IMR-90 (cell line): ENCODE results near the gene SLC22A15. TPM values are rescaled to one million over a fixed set of nuclear protein-coding genes. Genes with fewer than 3 reads are reported as not detected.

Experiments
- polyA plus RNA-seq, 3 experiments: library from polyadenylated mRNA; depleted of rRNA; stranded (reverse); fragments of >200 nt; gene quantifications; 2 replicates each; pipeline ENCODE4 v1.2.3, GENCODE V29; 2012; ENCODE audit warnings: low replicate concordance in 1 of 3
- total RNA-seq: library from RNA; depleted of rRNA; stranded (reverse); fragments of >200 nt; gene quantifications from 2 replicates; pipeline ENCODE4 v1.2.3, GENCODE V29; 2012; rRNA removed

The SLC22A15 gene
- total and polyA plus RNA-seq, 2 of the 4 experiments (the other 2 are of a cell fraction): under 0.01 to 0.02 TPM

Other genes with a start within 250 kb of the SLC22A15 start
- gene CASQ2, start 207.8 kb upstream of the SLC22A15 start, total RNA-seq: not detected in 2 replicates
- gene CASQ2, start 207.8 kb upstream of the SLC22A15 start, polyA plus RNA-seq (2012; rRNA removed): not detected in 2 replicates
- gene NHLH2, start 135.4 kb upstream of the SLC22A15 start, total RNA-seq: not detected in 2 replicates
- not detected in 2 replicates for gene NHLH2, start 135.4 kb upstream of the SLC22A15 start, polyA plus RNA-seq (2012; rRNA removed)
- gene MAB21L3, start 134.9 kb downstream of the SLC22A15 start, total RNA-seq: not detected in 2 replicates
- gene MAB21L3, start 134.9 kb downstream of the SLC22A15 start, polyA plus RNA-seq (2012; rRNA removed): not detected in 2 replicates